ENCODE results near the gene ACTG2.

- TF ChIP-seq, protein P1, sequence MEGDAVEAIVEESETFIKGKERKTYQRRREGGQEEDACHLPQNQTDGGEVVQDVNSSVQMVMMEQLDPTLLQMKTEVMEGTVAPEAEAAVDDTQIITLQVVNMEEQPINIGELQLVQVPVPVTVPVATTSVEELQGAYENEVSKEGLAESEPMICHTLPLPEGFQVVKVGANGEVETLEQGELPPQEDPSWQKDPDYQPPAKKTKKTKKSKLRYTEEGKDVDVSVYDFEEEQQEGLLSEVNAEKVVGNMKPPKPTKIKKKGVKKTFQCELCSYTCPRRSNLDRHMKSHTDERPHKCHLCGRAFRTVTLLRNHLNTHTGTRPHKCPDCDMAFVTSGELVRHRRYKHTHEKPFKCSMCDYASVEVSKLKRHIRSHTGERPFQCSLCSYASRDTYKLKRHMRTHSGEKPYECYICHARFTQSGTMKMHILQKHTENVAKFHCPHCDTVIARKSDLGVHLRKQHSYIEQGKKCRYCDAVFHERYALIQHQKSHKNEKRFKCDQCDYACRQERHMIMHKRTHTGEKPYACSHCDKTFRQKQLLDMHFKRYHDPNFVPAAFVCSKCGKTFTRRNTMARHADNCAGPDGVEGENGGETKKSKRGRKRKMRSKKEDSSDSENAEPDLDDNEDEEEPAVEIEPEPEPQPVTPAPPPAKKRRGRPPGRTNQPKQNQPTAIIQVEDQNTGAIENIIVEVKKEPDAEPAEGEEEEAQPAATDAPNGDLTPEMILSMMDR (optimal IDR thresholded peaks at IDR 0.05 in 1 of 3, IDR thresholded peaks at IDR 0.05 in 1 of 3, conservative IDR thresholded peaks at IDR 0.05 in 1 of 3; ENCODE audit: extremely low read depth in 1 of 3, insufficient read depth in 2 of 3, low read length in 3 of 3), result no peak
- no peak for TF ChIP-seq EZH2 (IDR thresholded peaks at IDR 0.05; ENCODE audit: low read length)
Measured at GRCh38 chr2:73925033-73925704, 32.4 kb downstream of the ACTG2 start.

Data from keratinocyte (primary cell).